Liver (tissue), 9 donors: ENCODE data around the gene MXRA8. TPM values are rescaled to one million over a fixed set of nuclear protein-coding genes. Genes with fewer than 3 reads are reported as not detected.

Experiments used
- DNase-seq: peaks from one replicate; pipeline ENCODE4 v3.0.0-alpha.2; 2017; ENCODE audit warnings: low spot score
- H3K27ac ChIP-seq, 2 donors: one replicate each; pipeline ENCODE4 v1.7.0; 2013; ENCODE audit warnings: inconsistent platforms in 2 of 2, low read length in 2 of 2, control low read depth in 1 of 2, low read depth in 1 of 2, mild to moderate bottlenecking in 1 of 2
- H3K27me3 ChIP-seq, 4 donors: one replicate each; pipeline versions ENCODE4 v1.6.1 to v1.7.0; 2013; ENCODE audit warnings: low read length in 3 of 4, inconsistent platforms in 1 of 4, mild to moderate bottlenecking in 1 of 4, moderate library complexity in 1 of 4; ENCODE audit not compliant: control insufficient read depth in 4 of 4, insufficient read depth in 4 of 4
- H3K36me3 ChIP-seq, 4 donors: one replicate each; pipeline versions ENCODE4 v1.6.1 to v1.7.0; 2013; ENCODE audit warnings: low read length in 3 of 4, mild to moderate bottlenecking in 3 of 4, low read depth in 1 of 4, moderate library complexity in 1 of 4; ENCODE audit not compliant: control insufficient read depth in 4 of 4, insufficient read depth in 3 of 4
- H3K4me1 ChIP-seq, 4 donors: one replicate each; pipeline versions ENCODE4 v1.6.1 to v1.7.0; 2013; ENCODE audit warnings: low read length in 3 of 4, mild to moderate bottlenecking in 3 of 4, moderate library complexity in 1 of 4; ENCODE audit not compliant: control insufficient read depth in 4 of 4, insufficient read depth in 4 of 4
- H3K4me3 ChIP-seq, 3 donors: one replicate each; pipeline versions ENCODE4 v1.6.1 to v1.7.0; 2013; ENCODE audit warnings: low read length in 3 of 3, control low read depth in 1 of 3, low read depth in 1 of 3, mild to moderate bottlenecking in 1 of 3
- H3K9ac ChIP-seq, 2 donors: one replicate each; pipeline ENCODE4 v1.7.0; 2013; ENCODE audit warnings: low read length in 2 of 2, mild to moderate bottlenecking in 2 of 2, moderate library complexity in 2 of 2, control low read depth in 1 of 2, low read depth in 1 of 2
- H3K9me3 ChIP-seq, 4 donors: one replicate each; pipeline versions ENCODE4 v1.6.1 to v1.7.0; 2013; ENCODE audit warnings: low read length in 3 of 4; ENCODE audit not compliant: control insufficient read depth in 4 of 4
- ATF3 ChIP-seq: IDR thresholded peaks from 2 replicates; pipeline ENCODE4 v1.6.1; 2016; ENCODE audit warnings: antibody characterized with exemption
- CTCF ChIP-seq: fragments of 150-350 bp; IDR thresholded peaks from 2 replicates; pipeline ENCODE4 v1.5.1; 2017; ENCODE audit warnings: improper control_type of control experiment, low read depth, low read length; ENCODE audit not compliant: missing input control
- EGR1 ChIP-seq, 2 donors: IDR thresholded peaks; 2 replicates each; pipeline ENCODE4 v1.6.1; 2016 to 2018; ENCODE audit warnings: antibody characterized with exemption in 2 of 2, low read depth in 2 of 2
- FOXA1 ChIP-seq: IDR thresholded peaks from 2 replicates; pipeline ENCODE4 v1.6.1; 2016; ENCODE audit warnings: antibody characterized with exemption
- FOXA2 ChIP-seq: IDR thresholded peaks from 2 replicates; pipeline ENCODE4 v1.6.1; 2016; ENCODE audit warnings: antibody characterized with exemption
- GABPA ChIP-seq, 2 donors: IDR thresholded peaks in 1 of 2; conservative IDR thresholded peaks in 1 of 2; 2 replicates each; pipeline ENCODE4 v1.6.1; 2016; ENCODE audit warnings: antibody characterized with exemption in 2 of 2, mild to moderate bottlenecking in 1 of 2, moderate library complexity in 1 of 2
- HNF4A ChIP-seq, 2 donors: conservative IDR thresholded peaks; 2 replicates each; pipeline ENCODE4 v1.6.1; 2016; ENCODE audit warnings: antibody characterized with exemption in 2 of 2, mild to moderate bottlenecking in 2 of 2
- HNF4G ChIP-seq: IDR thresholded peaks from 2 replicates; pipeline ENCODE4 v1.6.1; 2016; ENCODE audit warnings: antibody characterized with exemption
- JUND ChIP-seq, 2 donors: IDR thresholded peaks; 2 replicates each; pipeline ENCODE4 v1.6.1; 2016; ENCODE audit warnings: antibody characterized with exemption in 2 of 2
- MAX ChIP-seq: IDR thresholded peaks from 2 replicates; pipeline ENCODE4 v1.6.1; 2016; ENCODE audit warnings: antibody characterized with exemption
- NR2F2 ChIP-seq: IDR thresholded peaks from 2 replicates; pipeline ENCODE4 v1.6.1; 2016; ENCODE audit warnings: antibody characterized with exemption
- RAD21 ChIP-seq, 2 donors: IDR thresholded peaks; 2 replicates each; pipeline ENCODE4 v1.6.1; 2016; ENCODE audit warnings: antibody characterized with exemption in 2 of 2, mild to moderate bottlenecking in 2 of 2
- REST ChIP-seq: IDR thresholded peaks from 2 replicates; pipeline ENCODE4 v1.6.1; 2016; ENCODE audit warnings: antibody characterized with exemption, mild to moderate bottlenecking
- RXRA ChIP-seq, 2 donors: IDR thresholded peaks; 2 replicates each; pipeline ENCODE4 v1.6.1; 2017 to 2018; ENCODE audit warnings: antibody characterized with exemption in 2 of 2, mild to moderate bottlenecking in 1 of 2
- SP1 ChIP-seq: IDR thresholded peaks from 2 replicates; pipeline ENCODE4 v1.6.1; 2018; ENCODE audit warnings: antibody characterized with exemption, mild to moderate bottlenecking
- TAF1 ChIP-seq: conservative IDR thresholded peaks from 2 replicates; pipeline ENCODE4 v1.6.1; 2016; ENCODE audit warnings: antibody characterized with exemption, mild to moderate bottlenecking
- YY1 ChIP-seq: IDR thresholded peaks from 2 replicates; pipeline ENCODE4 v1.6.1; 2016; ENCODE audit warnings: antibody characterized with exemption, mild to moderate bottlenecking
- ZBTB33 ChIP-seq: IDR thresholded peaks from 2 replicates; pipeline ENCODE4 v1.6.1; 2016; ENCODE audit warnings: antibody characterized with exemption
- WGBS: extraction: QIAGEN DNeasy Blood & Tissue Kit; methylation state at CpG from one replicate; pipeline ENCODE4 v1.1.7; 2013; 5-methylcytosine and 5-hydroxymethylcytosine counted together
- polyA plus RNA-seq, 2 donors: library from polyadenylated mRNA; stranded (reverse) in 1 of 2; unstranded in 1 of 2; fragments of 200-250 nt in 1 of 2; fragments of >200 nt in 1 of 2; fragmentation: Nextera tagmentation in 1 of 2; extraction: Ambion mirVana in 1 of 2; gene quantifications; one replicate each; pipeline versions ENCODE4 v1.2.1 to v1.2.3, GENCODE V29; 2013 to 2015
- total RNA-seq, 2 donors: library from RNA; depleted of rRNA; stranded (reverse); fragments of >200 nt; gene quantifications; one replicate each; pipeline ENCODE4 v1.2.3, GENCODE V29; 2014
- donor health status: healthy.
- donor health status: healthy.
- donor health status: healthy.
- donor health status: healthy.
- donor health status: healthy.

The MXRA8 gene
- total and polyA plus RNA-seq, 4 donors: 1.8 to 5.9 (median 4.2) TPM

- 94% methylated on average over 11 of the region's 11 CpGs for WGBS
- Histone ChIP-seq H3K36me3 (peaks cover 32 to 79% (median 63%) of the 10 kb centered on the region in 4 donors), H3K27ac (no peak overlapping the region), H3K9ac (no peak overlapping the region), H3K4me3 (no peak overlapping the region), H3K27me3 (no peaks in the 10 kb centered on the region), H3K4me1 (peaks cover 2 to 16% (median 13%) of the 10 kb centered on the region in 4 donors), H3K9me3 (no peaks in the 10 kb centered on the region)
- no peak for DNase-seq
- TF ChIP-seq RAD21 (IDR thresholded peaks at IDR 0.05): no peak
- TF ChIP-seq JUND (IDR thresholded peaks at IDR 0.05): no peak
- TF ChIP-seq HNF4A (conservative IDR thresholded peaks at IDR 0.05): no peak
- no peak for TF ChIP-seq REST
- no peak for TF ChIP-seq FOXA1
- TF ChIP-seq SP1: no peak
- TF ChIP-seq MAX: no peak
- TF ChIP-seq GABPA (IDR thresholded peaks at IDR 0.05 in 1 of 2, conservative IDR thresholded peaks at IDR 0.05 in 1 of 2): no peak
- TF ChIP-seq ZBTB33: no peak
- TF ChIP-seq TAF1: no peak
- no peak for TF ChIP-seq ATF3
- TF ChIP-seq RXRA (IDR thresholded peaks at IDR 0.05): no peak
- no peak for TF ChIP-seq FOXA2
- no peak for TF ChIP-seq NR2F2
- no peak for TF ChIP-seq CTCF
- no peak for TF ChIP-seq EGR1 (IDR thresholded peaks at IDR 0.05; ENCODE audit: low read depth in 2 of 2)
- TF ChIP-seq HNF4G: no peak
- no peak for TF ChIP-seq YY1
Observed at GRCh38 chr1:1393428-1393827, 35.1 kb upstream of the MXRA8 start.
